ENCODE measurements around the gene LAYN.

Gene LAYN

DNA sequence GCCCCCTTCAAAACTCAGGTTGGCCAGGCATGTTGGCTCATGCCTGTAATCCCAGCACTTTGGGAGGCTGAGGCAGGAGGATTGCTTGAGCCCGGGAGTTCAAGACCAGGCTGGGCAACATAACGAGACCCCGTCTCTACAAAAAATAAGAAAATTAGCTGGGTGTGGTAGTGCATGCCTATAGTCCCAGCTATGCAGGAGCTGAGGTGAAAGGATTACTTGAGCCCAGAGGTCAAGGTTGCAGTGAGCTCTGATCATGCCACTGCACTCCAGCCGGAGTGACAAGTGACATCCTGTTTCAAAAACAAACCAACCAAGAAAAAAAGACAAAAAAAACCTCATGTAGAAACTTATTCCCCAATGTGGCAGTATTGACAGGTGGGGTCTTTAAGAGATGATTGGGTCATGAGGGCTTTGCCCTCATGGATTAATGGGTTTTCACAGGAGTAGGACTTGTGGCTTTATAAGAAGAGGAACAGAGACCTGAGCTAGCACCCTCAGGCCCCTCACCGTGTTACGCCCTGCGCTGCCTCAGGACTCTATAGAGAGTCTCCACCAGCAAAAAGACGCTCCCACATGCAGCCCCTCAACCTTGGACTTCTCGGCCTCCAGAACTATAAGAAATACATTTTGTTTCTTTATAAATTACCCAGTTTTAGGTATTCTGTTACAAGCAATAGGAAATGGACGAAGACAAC is 22.3 kb downstream of the LAYN start:
- DNase-seq: no peak

DNA sequence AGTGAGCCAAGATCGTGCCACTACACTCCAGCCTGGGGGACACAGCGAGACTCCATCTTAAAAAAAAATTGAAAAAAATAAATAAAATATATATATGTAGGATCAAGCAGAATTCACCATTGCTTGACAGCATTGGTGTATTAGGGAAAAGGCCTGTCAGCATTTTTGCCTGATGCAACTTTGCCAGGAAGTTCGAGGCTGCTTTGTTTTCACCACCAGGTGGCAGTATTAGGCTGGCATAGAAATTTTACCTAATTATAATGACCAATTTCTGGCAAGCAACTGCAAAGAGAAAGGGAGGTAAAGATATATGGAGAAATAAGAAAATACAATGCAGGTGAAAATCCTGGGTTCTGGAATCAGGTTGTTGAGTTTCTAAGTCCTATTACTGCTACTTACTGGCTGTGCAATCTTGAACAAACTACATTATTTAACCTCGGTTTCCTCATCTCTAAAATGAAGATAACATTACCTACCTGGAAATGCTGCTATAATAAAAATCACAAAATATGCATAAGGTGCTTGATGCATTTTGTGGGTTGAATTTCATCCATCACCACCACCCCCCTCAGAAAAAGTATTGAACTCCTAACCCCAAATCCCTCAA is 24.7 kb downstream of the LAYN start:
- DNase-seq: peak; percentile 65 to 93

- DNase-seq: peak in 1 of 2 experiments; percentile 62
Observed at GRCh38 chr11:111566324-111566723, 25.8 kb downstream of the LAYN start.

- DNase-seq: no peak
Observed at GRCh38 chr11:111569476-111569875, 29.0 kb downstream of the LAYN start.

DNA sequence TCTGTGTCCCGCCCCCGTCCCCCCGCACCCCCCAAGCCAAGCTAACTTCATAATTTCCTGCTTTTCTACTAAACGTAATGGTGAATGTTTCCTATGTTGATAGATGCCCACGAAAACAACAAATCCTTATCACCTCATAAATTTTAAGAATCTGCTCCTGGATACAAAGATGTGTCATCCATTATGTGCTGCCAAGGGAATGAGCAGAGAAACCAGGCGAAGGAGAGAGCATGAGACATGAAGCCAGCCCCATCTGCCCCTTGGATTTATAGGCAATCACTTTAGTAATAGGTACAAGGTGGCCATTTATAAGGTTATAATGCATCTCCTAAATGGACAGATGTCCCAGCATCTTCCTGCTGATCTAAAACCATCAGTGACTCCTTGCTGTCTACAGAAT is 30.3 kb downstream of the LAYN start:
- no peak for DNase-seq

DNA sequence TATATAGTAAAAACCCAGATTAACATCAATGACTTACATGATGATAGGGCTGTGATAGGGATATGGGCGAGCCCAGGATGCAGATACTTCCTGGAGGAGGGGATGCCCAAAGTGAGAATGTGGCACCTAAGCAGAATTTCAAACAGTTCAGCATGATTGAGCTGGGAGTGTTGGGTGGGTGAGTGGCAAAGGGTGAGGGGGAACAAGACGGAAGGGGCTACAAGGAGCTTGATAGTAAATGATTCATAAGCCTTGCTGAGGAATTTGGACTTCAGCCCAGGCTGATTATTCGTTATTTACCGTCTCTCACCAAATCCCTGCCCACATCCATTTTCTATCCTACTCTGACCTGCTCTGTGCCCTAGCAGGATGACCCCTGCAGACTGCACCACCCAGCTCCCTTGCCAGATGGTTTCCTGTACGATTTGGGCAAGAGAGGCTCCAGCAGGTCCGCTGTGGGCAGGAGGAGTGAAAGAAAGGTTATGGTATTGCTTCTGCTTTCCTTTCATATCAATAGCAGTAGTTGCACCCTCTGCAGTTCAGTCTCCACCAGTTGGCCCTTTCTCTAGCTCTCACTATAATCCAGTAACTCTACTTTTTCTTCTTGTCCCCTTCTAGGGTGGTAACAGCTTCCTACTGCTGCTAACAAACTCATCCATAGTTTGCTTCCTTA is 31.4 kb downstream of the LAYN start:
- no peak for DNase-seq

DNA sequence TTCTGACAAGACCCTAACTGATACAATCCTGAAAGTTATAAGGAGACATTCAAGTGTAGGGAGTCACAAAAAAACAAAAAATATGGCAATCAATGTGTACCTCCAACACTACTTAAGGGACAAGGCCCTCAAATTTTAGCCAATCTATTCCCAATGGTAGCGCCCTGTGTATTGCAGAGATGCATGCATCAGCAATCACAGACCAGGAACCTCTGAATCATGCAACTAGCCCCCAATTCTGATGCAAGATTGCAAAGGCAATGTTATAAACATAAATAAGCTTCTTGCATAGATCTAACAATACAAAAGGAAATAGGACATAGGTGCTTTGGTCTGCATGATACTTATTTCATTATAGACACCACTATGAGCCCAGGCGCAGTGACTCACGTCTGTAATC is 32.1 kb downstream of the LAYN start:
- DNase-seq: no peak

DNA sequence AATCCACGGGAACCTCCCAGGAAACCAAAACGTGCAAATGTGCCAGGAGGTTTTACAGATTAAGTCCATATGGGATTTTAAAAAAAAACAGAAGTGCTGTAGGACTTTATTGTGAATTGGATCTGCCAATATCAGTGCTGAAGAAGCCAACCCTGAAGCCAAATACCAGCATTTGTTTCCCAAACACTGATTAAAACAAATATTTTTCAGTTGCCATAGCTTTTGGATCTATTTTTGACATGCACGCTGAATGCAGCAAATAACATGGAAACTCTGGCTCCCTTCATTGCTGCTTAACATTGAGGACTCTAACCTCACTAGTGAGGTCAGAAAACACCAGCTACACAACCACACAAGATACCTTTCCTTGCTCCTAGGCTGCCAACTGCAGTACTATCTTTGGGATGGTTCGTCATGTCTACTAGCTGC is 33.3 kb downstream of the LAYN start:
- no peak for DNase-seq

DNA sequence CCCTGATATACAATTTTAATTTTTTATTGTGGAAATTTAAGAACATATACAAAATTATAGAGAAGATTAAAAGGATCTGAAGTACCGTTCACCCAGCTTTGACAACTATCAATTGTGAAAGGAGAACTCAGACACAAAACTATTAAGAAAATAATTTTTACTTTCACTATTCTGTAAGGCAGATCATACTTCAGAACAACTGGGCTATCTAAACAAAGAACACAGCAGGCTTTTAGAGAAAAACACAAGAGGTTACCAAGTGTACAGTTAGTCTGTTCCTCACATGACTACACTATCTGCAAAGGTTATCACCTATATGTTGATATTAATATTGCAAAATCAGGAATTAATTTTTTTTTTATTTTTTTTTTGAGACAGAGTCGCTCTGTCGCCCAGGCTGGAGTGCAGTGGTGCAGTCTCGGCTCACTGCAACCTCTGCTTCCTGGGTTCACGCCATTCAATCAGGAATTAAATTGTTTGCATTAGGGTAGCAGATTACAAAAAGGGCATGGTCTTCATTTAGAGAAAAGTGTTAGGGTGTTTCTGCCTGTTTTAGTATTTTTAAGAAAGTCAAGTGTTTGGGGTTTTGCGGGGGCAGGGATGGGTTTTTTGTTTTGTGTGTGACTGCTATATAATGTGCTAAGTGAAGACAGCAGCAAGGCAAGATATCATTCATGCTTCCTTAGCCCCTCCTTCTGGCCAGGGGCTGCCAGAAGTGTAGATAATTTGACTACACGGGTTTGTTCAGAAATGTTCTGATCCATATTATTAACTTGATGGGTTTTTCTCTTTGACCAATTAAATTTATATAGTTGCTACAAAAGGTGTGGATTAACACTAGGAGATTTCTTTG is 34.1 kb downstream of the LAYN start:
- no peak for DNase-seq

- DNase-seq: no peak
Observed at GRCh38 chr11:111575740-111576139, 35.2 kb downstream of the LAYN start.

GRCh38 chr11:111577821-111578220 is 37.3 kb downstream of the LAYN start:
- DNase-seq: no peak

GRCh38 chr11:111581341-111581740 is 40.8 kb downstream of the LAYN start:
- no peak for DNase-seq

DNA sequence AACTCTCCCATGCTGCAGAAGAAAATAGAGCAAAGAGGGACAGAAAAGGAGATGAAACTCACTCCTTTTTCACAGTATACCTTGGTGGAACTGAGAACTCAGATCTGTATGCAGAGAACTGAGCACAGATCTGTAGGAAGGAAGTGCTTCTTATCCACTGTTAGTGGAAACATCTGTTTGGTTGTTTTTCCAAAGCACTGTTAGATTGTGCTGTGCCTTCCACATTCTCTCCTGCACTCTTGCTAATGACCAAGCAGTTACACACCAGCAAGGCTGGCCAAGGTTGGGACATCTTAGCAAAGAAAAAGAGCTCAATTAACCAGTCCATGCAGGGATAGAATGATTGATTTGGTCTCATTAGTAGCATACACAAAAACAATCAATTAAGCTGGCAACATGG is 41.6 kb downstream of the LAYN start:
- no peak for DNase-seq

DNA sequence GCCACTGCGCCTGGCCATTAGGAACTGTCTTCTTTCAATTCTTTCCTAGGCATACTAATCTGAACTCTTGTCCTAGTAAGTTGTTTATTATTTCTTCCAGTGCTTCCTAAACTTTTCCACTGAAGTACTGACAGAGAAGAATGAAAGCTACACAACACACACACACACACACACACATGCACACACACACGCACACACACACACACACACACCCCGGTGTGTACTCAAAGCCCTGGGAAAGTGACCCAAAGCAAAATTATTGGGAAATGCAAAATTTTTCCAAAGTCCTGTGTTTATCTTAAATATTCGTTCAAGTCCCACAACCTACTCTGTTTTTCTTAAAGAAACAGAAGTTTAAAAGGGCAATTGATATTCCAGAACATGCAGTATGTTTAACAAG is 42.4 kb downstream of the LAYN start:
- no peak for DNase-seq

DNA sequence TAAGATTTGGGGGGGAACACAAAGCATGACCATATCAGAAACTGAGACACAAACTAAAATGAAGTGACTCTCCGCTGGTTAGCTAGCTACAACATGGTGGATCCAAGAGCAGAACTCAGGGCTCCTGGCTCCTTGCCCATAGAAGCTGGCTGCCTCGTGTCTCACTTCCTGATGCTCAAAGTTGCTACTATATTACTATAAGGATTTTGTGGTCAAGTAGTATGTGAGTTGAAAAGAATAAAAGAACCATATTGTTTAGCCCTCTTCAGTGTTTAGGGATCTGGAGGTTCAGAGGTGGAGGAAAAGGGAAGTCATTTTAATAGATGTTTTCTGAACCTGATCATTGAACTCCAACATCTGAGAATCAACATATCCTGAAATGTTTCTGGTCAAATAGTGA is 44.9 kb downstream of the LAYN start:
- DNase-seq: no peak

- peak; percentile 48 to 93 for DNase-seq
Observed at GRCh38 chr11:111586388-111586831, 45.9 kb downstream of the LAYN start.

DNA sequence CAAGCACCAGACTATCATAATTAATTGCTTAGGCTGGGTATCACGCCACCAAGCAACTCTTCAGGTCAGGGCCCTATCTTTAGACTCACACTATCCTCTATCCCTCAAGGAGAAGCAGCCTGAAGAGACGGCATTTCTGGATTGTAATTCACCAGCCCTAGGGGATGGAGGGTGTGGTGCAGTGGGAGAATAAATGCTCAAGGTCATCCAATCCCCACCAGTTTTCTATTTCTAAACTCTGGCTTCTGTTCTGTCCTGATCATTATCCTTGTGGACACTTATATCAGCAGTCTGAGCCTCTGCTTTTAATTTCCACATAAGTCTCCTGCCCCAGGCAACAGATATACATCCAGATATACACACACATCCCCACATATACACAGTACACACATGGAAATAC is 48.6 kb downstream of the LAYN start:
- DNase-seq: no peak

- no peak for DNase-seq
Observed at GRCh38 chr11:111589886-111590499, 49.5 kb downstream of the LAYN start.

DNA sequence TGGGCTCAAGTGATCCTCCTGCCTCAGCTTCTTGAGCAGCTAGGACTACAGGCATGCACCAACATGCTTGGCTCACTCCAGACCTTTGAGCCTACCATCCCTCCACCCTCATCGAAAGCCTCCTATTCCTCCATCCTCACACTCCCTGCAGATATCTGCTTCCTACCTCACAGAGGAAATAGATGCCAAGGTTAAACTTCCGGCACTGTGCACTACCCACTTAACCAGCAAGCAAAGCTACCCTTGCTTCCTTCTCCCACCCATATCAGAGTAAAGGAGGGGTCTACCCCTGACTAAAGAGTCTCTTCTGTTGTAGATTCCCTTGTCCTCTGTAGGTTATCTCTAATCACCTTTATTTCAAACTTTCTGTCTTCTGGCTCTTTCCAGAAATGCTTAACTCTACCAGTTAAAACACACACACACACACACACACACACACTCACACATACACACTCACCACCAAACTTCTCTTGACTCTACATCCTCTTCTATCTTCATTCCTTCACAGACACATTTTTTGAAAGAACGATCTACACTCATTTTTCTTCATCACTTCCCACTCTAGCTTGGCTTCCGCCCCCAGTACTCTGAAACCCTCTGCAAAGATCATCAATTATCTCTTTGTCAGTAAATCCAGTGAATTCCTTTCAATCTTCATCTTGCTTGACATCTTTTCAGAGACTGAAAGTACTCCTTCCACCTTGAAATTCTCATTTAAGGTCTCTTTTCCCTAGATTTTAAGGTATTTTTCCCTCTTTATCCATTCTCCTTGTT is 50.9 kb downstream of the LAYN start:
- no peak for DNase-seq

GRCh38 chr11:111592491-111592890 is 52.0 kb downstream of the LAYN start:
- no peak for DNase-seq

GRCh38 chr11:111596319-111596718 is 55.8 kb downstream of the LAYN start:
- DNase-seq: peak; percentile 21 to 23

- no peak for DNase-seq
Observed at GRCh38 chr11:111598148-111598547, 57.6 kb downstream of the LAYN start.
